Measurements from ENCODE around the gene TMEM132D.

DNA sequence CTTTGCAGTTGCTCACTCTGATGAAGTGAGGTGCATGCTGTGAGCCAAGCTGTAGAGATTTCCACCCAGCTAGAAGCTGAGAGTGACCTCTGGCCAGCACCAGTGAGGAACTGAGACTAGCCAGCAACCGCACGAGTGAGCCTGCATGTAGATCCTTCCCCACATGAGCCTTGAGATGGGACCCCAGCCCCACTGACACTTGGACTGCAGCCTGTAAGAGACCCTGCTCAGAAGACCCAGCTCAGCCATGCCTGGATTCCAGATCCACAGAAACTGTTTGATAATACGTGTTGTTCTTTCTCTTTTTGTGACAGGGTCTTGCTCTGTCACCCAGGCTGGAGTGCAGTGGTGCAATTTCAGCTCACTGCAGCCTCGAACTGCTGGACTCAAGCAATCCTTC lies 821.4 kb downstream of the TMEM132D start:
- TF ChIP-seq TAF1 (conservative IDR thresholded peaks at IDR 0.05) (no peak), CTCF (IDR thresholded peaks at IDR 0.05; ENCODE audit: low read depth, low read length, missing input control) (no peak), GABPA (IDR thresholded peaks at IDR 0.05 in 1 of 2, conservative IDR thresholded peaks at IDR 0.05 in 1 of 2) (no peak), JUND (IDR thresholded peaks at IDR 0.05) (no peak), HNF4G (IDR thresholded peaks at IDR 0.05) (no peak), NR2F2 (IDR thresholded peaks at IDR 0.05) (no peak), FOXA2 (IDR thresholded peaks at IDR 0.05) (no peak), RXRA (IDR thresholded peaks at IDR 0.05) (no peak), YY1 (IDR thresholded peaks at IDR 0.05) (no peak), RAD21 (IDR thresholded peaks at IDR 0.05) (no peak), SP1 (IDR thresholded peaks at IDR 0.05) (no peak)
- TF ChIP-seq, protein P1, sequence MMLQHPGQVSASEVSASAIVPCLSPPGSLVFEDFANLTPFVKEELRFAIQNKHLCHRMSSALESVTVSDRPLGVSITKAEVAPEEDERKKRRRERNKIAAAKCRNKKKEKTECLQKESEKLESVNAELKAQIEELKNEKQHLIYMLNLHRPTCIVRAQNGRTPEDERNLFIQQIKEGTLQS (IDR thresholded peaks at IDR 0.05): no peak
- TF ChIP-seq, protein P2, sequence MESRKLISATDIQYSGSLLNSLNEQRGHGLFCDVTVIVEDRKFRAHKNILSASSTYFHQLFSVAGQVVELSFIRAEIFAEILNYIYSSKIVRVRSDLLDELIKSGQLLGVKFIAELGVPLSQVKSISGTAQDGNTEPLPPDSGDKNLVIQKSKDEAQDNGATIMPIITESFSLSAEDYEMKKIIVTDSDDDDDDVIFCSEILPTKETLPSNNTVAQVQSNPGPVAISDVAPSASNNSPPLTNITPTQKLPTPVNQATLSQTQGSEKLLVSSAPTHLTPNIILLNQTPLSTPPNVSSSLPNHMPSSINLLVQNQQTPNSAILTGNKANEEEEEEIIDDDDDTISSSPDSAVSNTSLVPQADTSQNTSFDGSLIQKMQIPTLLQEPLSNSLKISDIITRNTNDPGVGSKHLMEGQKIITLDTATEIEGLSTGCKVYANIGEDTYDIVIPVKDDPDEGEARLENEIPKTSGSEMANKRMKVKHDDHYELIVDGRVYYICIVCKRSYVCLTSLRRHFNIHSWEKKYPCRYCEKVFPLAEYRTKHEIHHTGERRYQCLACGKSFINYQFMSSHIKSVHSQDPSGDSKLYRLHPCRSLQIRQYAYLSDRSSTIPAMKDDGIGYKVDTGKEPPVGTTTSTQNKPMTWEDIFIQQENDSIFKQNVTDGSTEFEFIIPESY (IDR thresholded peaks at IDR 0.05): no peak

All from liver (tissue), 3 donors.